Adipocyte (in vitro differentiated cells): ENCODE data around the gene SLC22A15.
"Not testable (repeated sequence)": the region's sequence is repeated elsewhere in the genome, so short reads cannot be mapped to it uniquely, and the experiment has no call there.

Experiments used
- DNase-seq: peaks from one replicate; pipeline ENCODE4 v3.0.0-alpha.2; 2015; ENCODE audit warnings: low read depth
- H3K27me3 ChIP-seq: replicated peaks from 2 replicates; pipeline ENCODE4 v1.7.0; 2013; ENCODE audit warnings: mild to moderate bottlenecking, low read length, moderate library complexity; ENCODE audit not compliant: control insufficient read depth, insufficient read depth
- H3K36me3 ChIP-seq: 2 replicates; pipeline ENCODE4 v1.7.0; 2013; ENCODE audit warnings: low read length, mild to moderate bottlenecking, moderate library complexity; ENCODE audit not compliant: control insufficient read depth, insufficient read depth, severe bottlenecking
- H3K4me1 ChIP-seq: 2 replicates; pipeline ENCODE4 v1.7.0; 2013; ENCODE audit warnings: mild to moderate bottlenecking, low read length, moderate library complexity; ENCODE audit not compliant: control insufficient read depth, insufficient read depth
- H3K4me3 ChIP-seq: 2 replicates; pipeline ENCODE4 v1.7.0; 2013; ENCODE audit warnings: mild to moderate bottlenecking, low read length, moderate library complexity
- H3K9ac ChIP-seq: 2 replicates; pipeline ENCODE4 v1.7.0; 2013; ENCODE audit warnings: mild to moderate bottlenecking, low read length, moderate library complexity
- H3K9me3 ChIP-seq: 2 replicates; pipeline ENCODE4 v1.7.0; 2013; ENCODE audit warnings: mild to moderate bottlenecking, low read length, moderate library complexity; ENCODE audit not compliant: control insufficient read depth

The SLC22A15 gene

DNA sequence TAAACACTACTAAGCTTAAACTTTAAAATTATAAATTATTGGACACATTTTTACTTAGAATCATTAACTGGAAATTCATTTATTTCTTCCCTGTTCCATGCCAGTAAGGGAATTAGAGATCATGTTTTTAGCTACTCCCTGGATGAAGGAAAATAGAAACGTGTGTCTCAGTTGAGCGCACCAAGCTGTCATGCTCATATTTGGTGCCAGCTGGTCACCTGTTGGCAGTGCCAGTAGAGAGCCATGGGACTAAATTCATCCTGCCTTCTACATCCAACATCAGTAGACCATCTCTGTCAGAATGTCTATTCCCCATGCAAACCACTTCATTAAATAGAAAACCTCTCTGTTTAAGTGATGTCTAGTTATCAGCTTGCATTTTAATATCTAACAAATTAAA is 17.4 kb upstream of the SLC22A15 start:
- H3K9me3 ChIP-seq, result no peaks in the 10 kb centered on the region
- H3K9ac ChIP-seq, result no peak overlapping the region
- H3K4me3 ChIP-seq, result no peak overlapping the region
- no peak for DNase-seq
- no peaks in the 10 kb centered on the region for H3K27me3 ChIP-seq
- H3K4me1 ChIP-seq, result peaks cover 10% of the 10 kb centered on the region
- no peaks in the 10 kb centered on the region for H3K36me3 ChIP-seq

DNA sequence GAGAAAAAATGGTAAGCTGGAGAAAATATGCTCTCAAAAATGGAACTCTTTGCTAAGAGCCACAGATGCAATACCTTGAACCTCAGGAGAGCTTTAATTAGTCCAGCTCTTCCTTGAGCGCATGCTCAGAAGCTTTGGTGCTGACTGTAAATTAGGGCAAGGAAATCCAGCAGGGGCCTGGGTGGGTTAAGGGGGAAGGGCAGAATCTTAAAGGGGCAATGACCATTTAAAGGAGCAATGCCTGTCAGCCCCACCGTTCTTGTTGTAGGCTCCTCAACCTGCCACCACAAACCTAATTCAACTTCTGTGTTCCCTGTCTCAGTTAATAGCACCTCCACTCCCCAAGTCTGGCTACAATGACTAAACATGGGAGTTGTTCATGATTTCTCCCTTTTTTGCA is 6.8 kb upstream of the SLC22A15 start:
- H3K27me3 ChIP-seq, result no peaks in the 10 kb centered on the region
- no peaks in the 10 kb centered on the region for H3K9me3 ChIP-seq
- H3K36me3 ChIP-seq, result no peaks in the 10 kb centered on the region
- H3K4me3 ChIP-seq, result no peak overlapping the region
- H3K4me1 ChIP-seq, result no peaks in the 10 kb centered on the region
- DNase-seq, result no peak
- H3K9ac ChIP-seq, result no peak overlapping the region

DNA sequence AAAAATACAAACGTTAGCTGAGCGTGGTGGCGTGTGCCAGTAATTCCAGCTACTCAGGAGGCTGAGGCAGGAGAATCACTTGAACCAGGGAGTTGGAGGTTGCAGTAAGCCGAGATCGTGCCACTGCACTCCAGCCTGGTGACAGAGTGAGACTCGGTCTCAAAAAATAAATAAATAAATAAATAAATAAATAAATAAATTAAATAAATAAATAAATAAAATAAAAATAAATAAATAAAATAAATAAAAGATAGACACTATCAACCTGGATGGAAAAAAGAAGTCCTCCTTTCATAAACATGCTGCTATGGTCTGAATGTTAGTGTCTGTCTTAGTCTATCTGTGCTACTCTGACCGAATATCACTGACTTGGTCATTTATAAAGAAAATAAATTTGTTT is 4.5 kb upstream of the SLC22A15 start:
- not testable (repeated sequence) for H3K36me3 ChIP-seq, H3K9me3 ChIP-seq, H3K9ac ChIP-seq, H3K4me1 ChIP-seq, H3K4me3 ChIP-seq, DNase-seq, H3K27me3 ChIP-seq

DNA sequence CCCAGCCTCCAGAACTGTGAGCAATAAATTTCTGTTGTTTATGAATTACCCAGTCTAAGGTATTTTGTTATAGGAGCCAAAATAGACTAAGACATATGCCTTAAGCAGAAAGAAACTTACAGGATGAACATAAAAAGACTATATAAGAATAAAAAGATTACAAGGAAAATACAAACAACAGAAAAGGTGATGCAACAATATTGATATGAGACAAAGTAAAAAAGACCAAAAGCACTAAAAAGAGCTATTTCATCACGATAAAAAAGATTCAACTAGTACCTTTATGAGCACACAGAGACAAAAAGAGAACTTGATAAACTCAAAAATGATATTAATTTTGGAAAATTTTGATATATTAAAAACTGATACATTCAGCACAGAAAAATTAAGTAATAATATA is 3.2 kb upstream of the SLC22A15 start:
- no peaks in the 10 kb centered on the region for H3K36me3 ChIP-seq
- DNase-seq, result no peak
- H3K27me3 ChIP-seq, result no peaks in the 10 kb centered on the region
- no peak overlapping the region for H3K4me3 ChIP-seq
- no peak overlapping the region for H3K9ac ChIP-seq
- H3K9me3 ChIP-seq, result no peaks in the 10 kb centered on the region
- H3K4me1 ChIP-seq, result peaks cover 11% of the 10 kb centered on the region

DNA sequence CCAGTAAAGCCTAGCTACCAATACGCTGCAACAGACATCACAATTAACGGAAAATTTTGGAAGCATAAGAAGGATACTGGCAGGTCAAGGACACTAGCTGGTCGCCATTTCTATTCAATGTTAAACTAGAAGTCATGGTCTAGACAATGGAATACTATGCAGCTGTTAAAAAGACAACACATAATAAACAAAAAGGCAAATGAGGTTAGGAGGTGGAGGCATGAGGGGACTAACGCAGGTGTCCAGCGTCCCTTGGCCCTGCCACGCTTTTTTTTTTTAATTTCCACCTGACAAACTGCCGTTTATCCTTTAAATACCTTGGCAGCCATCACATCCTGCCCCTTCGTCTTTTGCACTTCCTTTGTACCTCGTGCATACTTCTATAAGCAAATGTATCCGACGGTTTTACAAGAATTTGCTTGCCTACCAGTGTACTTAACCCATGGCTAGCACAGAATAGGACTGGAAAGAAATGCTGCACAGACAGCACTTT is 698 bp upstream of the SLC22A15 start:
- Histone ChIP-seq H3K9ac (peak overlapping the region; percentile 83), H3K4me1 (peaks cover 15% of the 10 kb centered on the region), H3K36me3 (no peaks in the 10 kb centered on the region), H3K4me3 (peak overlapping the region; percentile 87), H3K27me3 (no peaks in the 10 kb centered on the region), H3K9me3 (no peaks in the 10 kb centered on the region)
- no peak for DNase-seq

DNA sequence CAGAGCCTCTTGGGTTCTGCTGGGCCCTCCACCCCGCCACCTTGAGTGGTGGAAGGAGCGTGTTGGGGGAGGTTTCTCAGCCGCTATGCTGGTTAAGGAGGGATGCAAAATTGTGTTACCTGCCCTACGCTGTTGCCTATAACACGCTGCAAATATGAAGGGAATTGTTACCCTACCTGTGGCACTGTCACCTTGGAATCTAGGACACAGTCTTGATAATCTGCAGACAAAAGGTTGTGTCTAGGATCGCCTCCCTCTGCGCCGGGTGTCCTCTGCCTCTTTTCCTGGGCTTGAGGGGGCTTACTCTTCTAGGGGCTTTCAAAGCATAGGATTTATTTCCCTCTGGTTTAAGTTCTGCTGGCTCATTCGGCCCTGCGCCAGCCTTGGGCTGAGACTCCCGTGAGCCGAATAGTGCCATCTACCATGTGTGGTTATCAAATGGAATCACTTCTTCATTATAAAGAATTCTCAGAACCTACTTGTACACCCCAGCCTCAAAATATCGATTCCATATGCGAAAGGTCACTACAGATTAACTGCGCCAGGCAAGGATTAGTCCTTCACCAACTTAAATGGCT is 697 bp downstream of the SLC22A15 start:
- no peaks in the 10 kb centered on the region for H3K9me3 ChIP-seq
- H3K36me3 ChIP-seq, result no peaks in the 10 kb centered on the region
- no peaks in the 10 kb centered on the region for H3K27me3 ChIP-seq
- peak overlapping the region; percentile 83 for H3K9ac ChIP-seq
- peak overlapping the region; percentile 87 for H3K4me3 ChIP-seq
- H3K4me1 ChIP-seq, result peaks cover 28% of the 10 kb centered on the region
- peak; percentile 50 for DNase-seq

DNA sequence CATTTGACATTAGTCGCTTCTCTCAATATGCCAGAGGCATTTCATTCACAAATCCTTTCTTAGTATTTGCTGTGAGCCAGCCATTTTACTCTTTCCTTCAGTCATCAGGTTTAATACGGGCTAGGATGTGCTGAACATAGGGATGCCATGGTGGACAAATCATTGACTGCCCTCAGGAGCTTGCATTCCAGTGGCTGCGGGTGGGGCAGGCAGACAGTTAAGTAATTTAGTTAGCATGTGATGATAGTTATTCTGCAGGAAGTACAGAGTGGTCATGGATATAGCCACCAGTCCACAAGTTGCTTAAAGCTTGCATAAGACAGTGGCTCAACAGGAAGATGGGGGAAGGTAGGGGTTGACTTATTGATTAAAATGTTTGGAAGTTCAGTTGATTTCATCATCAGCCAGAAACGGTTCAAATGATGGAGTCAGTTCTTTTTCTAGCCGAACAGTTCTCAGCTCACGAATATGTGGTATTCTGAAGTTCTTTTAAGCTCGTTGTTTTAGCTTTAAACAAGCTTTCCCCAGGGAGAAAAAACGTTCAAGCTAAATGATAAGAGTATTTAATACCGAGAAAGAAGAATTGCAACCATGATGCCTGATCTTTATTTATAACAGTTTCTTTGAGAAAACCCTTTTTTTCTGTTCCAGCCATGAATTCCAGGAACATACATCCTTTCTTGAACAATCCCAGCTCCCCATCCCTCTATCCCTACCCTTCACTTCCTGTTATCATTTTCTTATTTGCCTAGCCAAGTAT is 1.4 kb downstream of the SLC22A15 start:
- Histone ChIP-seq H3K4me1 (peaks cover 34% of the 10 kb centered on the region), H3K4me3 (peak overlapping the region; percentile 87), H3K9me3 (no peaks in the 10 kb centered on the region), H3K36me3 (no peaks in the 10 kb centered on the region), H3K27me3 (no peaks in the 10 kb centered on the region), H3K9ac (peak overlapping the region; percentile 83)
- DNase-seq, result peak; percentile 76

DNA sequence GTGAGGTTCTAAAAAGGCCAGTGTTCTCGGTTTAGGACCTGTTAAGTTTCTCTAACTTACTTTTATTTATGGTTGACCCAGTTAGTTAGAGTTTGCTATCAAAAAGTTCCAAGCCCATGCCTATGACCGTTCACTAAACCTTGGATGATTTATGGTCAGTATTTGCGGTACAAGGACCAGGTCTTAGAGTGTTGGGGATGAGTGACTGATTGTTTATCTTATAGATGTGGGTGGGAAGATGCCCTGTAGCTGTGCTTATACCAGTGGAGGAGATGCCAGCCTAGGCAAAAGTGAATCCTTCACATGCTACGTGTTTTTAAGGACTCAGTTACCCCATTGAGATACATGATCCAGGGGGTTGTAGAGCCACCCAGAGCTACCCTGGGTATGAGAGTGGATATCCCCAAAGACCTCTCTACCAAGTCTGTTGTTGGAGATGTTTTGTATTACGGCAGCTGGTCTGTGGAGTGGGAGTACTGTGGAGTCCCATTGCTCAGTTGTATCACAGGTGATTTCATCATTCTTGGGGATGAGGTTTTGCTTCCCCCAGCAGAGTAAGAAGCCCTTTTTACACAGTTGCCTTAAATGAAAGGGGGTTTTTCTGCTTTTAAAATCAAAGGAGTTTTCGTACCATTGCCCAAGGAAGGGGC is 2.1 kb downstream of the SLC22A15 start:
- peaks cover 34% of the 10 kb centered on the region for H3K4me1 ChIP-seq
- peak overlapping the region; percentile 83 for H3K9ac ChIP-seq
- H3K4me3 ChIP-seq, result peak overlapping the region; percentile 87
- H3K9me3 ChIP-seq, result no peaks in the 10 kb centered on the region
- DNase-seq, result no peak
- H3K27me3 ChIP-seq, result no peaks in the 10 kb centered on the region
- H3K36me3 ChIP-seq, result no peaks in the 10 kb centered on the region

DNA sequence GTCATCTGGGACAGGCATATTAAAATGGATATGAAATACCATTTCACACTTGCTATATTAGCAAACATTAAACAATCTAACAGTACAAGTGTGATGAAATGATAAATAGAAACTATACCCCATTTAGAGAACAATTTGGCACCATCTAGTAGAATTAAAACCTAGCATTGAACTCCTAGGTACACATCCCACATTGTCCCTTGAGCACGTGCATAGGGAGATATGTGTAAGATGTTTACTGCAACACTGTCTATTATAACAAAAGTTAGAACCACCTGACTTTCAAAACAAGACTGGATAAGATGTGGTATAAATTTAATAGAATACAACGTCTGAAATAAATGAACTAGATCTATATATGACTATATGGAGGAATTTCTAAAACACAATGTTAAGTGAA is 3.8 kb downstream of the SLC22A15 start:
- Histone ChIP-seq H3K4me3 (no peak overlapping the region), H3K27me3 (no peaks in the 10 kb centered on the region), H3K4me1 (peaks cover 34% of the 10 kb centered on the region), H3K36me3 (no peaks in the 10 kb centered on the region), H3K9ac (no peak overlapping the region), H3K9me3 (no peaks in the 10 kb centered on the region)
- no peak for DNase-seq

DNA sequence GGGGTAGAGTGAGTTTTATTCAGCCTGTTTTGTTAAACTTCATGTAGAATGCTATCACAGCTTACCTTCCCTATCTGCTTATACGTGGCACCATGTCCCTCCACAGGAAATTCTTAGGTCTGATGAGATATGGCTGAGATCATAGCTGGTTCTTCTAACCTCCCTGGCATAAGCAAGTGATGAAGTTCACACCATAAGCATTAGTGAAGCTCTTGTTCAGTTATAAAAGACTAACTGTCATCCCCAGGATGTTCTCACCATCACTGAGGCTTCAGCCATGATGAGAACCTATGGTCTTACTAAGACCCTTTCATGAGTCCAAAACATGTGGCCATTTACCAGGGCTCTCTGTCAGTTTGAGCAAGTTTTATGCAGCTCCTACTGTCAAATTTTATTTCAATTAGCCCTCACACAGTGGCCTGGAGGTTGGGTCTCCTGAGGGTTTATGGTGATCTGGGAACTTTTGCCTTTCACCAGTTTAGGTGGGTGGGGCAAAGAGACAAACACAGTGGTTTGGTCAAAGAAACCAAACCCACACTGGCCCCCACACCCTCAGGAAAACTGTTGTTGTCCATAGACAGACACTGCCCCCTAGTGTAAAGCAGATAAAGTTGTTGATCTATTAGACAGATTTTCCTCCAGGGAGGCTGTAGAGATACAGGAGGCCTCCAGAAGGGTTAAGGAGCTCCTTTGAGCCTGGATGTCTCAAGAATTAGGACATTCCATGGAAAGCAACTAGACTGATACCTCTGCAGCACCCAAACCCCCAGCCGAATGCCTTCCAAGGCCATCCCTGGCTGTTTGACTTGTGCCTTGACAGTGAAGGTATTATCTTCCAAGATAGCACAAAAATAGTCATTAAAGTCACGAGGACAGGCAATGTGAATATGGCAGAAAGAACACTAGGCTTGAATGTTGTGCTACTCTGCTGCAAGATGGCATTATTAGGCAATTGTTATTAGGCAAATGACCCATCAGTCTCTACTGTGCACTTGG is 5.0 kb downstream of the SLC22A15 start:
- Histone ChIP-seq H3K9ac (peak overlapping the region; percentile 34), H3K4me3 (peak overlapping the region; percentile 1), H3K27me3 (no peaks in the 10 kb centered on the region), H3K36me3 (no peaks in the 10 kb centered on the region), H3K4me1 (peaks cover 32% of the 10 kb centered on the region), H3K9me3 (no peaks in the 10 kb centered on the region)
- peak; percentile 79 for DNase-seq
